ENCODE measurements around the gene FUT1.
"Not testable (repeated sequence)": the region's sequence is repeated elsewhere in the genome, so short reads cannot be mapped to it uniquely, and the experiment has no call there.

Gene FUT1

DNA sequence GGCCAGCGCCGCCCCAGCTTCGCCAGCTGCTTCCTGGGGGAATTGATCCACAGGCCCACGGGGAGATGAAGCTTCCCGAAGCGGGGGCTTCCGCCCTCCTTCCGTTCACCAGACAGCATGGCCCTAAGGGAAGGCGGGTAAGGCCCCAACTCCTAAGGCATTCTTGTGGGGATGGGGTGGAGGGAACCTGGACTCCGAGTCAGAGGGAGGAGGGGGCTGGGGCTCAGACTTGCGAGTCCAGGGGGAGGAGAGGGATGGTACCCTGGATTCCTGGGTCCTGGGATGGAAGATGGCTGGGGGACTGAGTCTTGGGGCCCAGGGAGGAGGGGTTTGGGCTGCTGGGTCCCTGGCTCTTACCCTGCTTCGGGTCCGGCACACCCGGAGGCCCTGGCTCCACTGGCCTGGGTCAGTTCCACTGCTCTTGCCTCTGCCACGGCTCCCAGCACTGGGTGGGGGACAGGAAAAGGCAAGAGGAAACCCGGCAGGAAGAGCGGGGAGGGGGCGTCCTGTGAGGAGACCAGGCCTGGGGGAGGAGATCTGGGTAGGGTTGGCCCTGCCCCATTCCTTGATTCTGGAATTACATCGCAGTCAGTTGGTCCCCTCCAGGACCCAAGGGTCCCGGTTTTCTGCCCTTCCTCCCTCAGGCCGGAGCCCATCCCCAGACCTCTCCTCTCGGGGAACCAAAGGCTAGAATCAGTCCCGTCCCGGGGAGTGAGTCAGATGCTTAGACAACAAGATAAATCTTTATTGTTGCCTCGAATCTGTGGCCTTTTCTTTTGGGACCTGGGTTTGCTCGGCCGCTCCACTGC, 12.1 kb downstream of the FUT1 start, which contains the start of gene RASIP1:
Gene RASIP1 (minus strand): TSS at position 447 of the 809 bp plus-strand sequence. CDS start 328 bp downstream, at position 119.
- DNase-seq = no peak

DNA sequence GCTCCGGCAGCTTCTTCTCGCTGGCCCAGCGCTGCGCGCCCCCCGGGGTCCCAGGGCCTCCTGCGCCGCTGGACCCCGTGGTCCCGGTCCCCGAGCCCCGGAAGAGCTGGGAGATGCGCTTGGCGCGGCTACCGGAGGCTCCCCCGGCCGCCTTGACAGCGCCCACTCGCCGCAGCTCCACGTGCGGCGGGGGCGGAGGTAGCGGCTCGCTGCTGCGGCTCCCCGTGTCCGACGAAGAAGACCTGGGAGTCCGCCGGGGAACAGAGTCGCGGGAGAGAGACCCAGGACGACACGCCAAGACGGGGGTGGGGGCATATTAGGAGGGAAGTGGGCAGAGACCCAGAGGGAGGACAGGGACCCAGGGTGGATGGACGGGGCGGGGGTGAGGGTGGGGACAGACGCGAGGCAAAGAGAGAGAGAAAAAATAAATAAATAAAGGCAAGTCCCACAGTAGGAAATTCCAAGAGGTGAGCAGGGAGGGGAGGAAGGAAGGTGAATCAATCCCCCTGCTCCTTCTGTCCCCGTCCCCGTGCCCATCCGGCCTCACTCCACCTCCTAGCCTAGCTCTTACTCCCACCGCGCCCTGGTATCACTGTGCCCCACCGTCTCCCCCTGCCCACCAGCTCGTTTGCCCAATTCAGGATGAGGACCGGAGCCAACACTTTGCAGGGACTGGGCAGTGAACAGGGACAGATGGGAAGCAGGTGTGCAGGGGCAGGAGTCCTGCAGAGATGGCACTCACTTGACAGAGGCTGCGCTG, 12.9 kb downstream of the FUT1 start:
- no peak for DNase-seq

DNA sequence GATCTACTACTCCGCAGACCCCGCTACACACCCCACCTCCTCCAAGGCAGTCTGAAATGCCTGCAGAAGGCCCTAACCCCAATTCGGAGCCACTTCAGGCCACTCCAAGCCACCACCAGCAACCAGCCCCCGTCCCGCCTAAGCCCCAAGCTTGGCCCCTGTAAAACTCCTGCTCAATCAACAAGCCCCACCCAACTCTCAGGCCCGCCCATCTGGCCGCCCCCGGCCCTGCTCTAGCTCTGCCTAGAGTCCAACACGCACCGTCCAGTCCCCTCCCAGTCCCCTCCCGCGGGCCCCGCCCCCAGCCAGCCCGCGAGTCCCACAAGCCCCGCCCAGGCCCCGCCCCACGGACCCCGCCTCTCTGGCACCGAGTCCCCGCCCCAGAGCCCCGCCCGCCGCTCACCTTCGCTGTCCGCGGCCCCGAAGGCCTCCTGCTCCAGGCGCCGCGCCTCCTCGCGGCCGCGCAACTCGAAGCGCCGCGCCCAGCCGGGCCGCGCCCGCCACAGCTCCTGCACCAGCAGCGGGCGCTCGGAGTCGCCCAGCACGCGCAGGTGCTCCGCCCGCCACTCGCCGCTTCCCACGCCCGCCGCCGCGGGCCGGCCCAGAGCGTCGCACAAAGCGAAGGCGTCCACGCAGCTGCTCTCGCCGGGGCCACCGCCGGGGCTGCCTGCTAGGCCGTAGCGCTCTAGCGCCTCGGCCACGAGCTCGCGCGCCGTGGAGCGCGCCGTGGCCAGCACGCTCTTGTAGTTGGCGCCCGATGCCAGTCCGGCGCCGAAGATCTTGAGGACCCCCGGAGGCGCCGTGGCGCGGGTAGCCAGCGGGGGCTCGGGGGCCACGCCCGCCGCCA, 13.7 kb downstream of the FUT1 start:
- DNase-seq = peak; percentile 60

DNA sequence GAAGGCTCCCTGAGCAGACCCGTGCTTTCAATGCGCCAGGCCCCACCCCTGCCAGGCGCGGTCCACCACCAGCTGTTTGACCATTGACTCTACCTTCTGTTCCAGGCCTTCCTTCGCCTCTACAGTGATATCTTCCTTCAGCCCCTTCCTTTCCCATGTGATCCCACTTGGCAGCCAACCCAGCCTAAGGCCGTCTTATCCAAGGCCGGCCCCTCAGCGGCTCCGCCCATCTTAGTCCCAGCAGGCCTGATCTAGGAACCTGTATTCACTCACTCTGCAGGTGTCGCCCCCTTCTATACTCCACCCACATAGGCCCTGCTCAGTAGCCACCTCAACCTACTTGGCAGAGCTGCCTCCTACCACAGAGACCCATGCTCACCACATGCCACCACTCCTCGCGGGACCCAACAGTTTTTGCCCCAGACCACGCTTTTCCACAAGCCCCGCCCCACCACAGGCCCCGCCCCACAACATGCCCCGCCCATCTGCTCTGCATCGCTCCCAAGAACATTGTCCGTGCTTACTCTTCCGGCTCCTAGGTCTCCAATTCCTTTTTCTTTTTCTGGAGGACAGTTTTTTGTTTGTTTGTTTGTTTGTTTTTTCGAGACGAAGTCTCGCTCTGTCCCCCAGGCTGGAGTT, 15.0 kb downstream of the FUT1 start:
- peak; percentile 17 for DNase-seq

DNA sequence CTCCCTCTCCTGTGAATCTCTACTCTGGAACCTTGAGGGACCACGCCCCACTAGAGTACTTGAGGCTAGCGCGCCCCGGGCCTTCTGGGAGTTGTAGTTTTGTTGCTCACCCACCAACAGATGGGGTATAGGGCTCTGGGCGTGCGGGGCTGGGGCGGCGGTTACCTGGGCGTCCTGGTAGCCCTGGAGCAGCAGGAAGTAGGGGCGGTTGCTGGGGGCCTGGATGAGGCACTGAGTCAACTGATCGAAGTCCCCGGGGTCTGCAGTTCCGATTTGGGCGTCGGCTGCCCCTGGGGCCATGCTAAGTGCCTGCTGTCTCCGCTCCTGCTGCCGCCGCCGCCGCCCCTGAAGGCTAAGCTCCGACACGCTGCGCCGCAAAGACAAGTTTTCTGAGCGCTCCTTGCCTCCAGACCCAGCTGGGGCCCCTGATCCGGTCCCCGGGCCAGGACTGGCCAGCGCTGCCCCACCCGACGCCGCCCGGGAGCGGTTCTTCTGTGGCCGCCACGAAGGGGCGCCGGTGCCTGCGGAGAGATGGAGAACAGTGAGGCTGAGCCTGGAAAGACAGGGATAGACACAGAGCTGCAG, 17.3 kb downstream of the FUT1 start:
- no peak for DNase-seq

DNA sequence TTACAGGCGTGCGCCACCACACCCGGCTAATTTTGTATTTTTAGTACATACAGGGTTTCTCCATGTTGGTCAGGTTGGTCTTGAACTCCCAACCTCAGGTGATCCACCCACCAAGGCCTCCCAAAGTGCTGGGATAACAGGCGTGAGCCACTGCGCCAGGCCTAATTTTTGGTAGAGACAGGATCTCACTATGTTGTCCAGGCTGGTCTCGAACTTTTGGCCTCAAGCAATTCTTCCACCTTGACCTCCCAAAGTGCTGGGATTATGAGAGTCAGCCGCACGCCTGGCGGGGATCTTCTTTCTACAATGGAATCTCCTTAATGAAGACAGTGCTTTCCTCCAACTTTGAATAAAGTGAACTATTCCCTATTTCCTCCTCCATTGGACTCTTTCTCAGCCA, 17.8 kb downstream of the FUT1 start:
- DNase-seq = no peak

DNA sequence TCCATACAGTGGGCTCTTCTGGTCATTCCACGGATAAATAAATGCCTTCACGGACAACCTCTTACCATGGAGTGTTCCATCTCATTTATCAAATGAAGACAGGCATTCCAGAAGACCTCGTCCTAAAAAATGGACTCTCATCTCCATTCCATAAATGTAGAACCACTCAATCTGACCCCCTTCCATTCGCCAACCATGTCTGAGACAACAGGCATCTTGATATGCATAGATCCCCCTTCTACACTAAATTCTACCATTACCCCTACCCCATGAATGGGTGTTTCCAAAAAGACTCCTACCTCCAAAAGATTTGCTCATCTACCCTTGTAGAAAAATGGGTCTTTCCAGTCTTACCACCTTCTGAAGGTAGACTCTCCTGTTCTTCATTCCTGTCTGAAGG, 21.0 kb downstream of the FUT1 start:
- DNase-seq = no peak

DNA sequence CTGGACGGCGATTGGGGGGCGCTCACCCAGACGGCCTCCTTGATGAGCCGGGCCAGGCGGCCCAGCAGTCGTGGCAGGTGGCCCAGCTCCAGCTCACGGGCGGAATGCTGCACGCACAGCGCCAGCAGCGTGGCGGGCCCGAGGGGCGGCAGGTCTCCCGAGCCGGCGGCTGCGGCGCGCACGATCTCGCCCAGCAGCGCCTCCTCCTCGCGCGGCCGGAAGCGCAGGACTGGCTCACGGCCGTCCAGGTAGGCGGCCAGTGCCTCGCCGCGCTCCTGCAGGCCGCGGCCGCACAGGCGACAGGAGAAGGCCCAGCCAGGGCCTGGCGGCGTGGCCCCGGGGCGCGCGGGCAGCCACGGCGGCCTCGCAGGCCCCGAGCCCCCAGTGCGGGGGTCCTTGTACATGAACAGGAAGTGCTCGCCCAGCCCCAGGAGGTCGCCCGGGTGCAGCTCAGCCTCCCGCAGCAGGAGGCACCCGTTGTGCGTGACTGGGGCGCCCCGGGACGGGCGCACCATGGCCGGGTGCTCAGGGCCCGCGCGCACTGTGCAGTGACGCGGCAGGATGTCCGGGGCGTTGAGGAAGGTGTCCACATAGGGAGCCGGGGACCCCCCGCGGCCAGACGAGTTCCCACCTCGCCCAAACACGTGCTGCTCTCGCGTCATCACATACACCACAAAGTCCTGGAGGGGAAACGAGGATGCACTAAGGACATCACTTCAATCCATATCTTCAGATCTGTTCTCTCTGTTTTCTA, 23.4 kb downstream of the FUT1 start:
- DNase-seq = no peak

DNA sequence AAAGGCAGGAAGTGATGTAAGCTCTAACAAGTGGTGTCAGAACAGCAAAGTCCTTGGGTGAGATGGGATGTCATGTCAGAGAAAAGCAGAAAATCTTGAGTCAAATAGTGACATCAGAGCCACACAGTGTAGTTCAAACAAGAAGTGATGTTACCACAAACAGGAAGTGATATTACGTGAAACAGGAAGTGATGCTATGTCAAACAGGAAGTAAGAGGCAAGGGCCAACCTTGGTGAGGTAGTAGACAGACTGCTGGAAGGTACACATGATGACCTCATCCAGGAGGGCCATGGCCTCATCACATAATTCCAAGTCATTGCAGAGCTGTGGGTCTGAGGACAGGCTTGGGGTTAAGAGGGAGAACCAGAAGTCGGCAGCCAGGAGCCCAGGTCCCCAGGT, 25.9 kb downstream of the FUT1 start:
- no peak for DNase-seq

DNA sequence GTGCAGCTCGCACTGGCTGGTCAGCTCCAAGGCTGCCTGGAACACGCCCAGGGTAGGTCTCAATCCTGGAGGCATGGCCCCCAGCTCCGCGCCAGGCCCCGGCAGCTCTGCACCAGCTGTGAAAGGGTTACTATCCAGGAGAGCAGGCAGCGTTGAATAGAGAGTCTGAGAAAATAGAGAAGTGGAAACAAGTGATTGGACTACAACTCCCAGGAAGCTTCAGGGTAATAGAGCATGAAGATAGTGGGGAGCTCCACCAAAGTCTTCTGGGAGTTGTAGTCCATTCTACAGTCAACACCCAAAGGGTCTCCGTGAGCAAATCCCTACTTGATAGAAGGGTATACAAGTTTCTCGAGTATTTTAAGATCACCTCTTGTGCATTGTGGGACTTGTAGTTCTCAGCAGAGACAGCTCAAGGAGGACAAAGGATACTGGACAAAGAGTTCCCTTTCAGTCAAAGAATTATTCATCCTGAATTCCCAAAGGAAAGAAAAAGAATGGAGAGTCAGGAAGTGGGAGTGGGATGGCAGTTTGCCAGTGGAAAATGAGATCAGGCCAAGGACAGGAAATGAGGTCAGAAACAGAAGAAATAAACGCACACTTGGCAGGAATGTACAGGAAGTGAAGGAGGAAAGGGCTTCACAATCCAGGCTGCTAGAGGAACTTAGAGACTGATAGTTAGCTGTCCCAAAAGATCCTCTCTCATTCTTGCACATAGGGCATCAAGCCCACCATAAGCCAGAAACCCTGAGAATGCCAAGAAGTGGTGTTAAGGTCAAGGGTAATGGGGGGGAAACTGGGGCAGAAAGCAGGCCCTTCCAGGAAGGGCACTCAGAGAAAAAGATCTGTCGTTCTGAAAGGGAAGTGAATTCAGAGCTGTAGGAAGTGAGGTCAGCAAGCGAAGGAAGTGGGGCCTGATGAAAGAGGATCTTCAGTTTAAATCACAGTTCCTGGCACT, 27.4 kb downstream of the FUT1 start:
- peak; percentile 96 for DNase-seq

DNA sequence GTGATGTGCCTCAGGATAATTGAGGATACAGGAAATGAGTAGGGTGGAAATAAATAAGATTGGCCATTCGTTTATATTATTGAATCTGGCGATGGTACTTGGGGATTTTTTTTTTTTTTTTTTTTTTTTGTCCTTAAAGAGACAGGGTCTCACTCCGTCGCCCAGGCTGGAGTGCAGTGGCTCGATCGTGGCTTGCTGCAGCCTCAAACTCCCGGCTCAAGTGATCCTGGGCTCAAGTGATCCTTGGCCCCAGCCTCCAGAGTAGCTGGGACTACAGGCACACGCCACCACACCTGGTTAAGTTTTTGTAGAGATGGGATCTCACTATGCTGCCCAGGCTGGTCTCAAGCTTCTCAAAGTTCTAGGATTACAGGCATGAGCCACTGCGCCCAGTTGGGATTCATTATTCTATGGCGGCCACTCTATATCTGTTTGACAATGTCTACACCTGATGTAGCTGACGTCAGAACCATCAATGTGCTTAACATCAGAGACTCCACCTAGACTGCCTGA, 30.2 kb downstream of the FUT1 start:
- no peak for DNase-seq

DNA sequence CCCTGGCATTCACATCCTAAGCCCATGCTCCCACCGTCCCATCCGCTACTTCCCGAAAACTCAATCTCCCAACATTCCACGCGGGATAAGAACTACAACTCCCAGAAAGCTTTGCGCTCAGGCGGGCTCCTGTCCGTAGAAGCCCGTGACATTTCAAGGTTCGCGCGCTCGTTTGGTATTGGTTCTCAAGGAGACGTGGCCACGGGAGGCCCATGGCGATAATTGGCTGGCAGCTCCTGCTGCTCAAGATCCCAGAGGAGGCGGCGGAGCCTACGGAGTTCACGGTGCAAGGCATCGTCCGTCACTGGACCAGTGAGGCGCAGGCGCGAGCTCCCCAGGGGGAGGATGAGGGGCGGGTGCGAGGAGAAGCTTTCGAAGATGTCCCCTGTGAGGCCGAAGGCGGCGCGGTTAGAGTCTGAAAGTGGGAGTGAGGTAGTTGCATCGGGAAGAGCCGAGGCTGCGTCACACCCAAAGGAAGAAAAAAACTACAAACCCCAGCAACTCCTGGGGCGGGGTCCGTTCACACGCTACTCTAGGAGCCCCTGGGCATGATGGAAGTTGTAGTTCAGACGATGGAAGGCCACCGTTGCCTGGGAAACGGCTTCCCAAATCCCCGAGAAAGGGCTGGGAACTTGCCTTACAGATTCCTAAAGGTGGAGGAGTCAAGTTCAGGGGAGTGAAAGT, 31.7 kb downstream of the FUT1 start:
- DNase-seq = peak; percentile 95

DNA sequence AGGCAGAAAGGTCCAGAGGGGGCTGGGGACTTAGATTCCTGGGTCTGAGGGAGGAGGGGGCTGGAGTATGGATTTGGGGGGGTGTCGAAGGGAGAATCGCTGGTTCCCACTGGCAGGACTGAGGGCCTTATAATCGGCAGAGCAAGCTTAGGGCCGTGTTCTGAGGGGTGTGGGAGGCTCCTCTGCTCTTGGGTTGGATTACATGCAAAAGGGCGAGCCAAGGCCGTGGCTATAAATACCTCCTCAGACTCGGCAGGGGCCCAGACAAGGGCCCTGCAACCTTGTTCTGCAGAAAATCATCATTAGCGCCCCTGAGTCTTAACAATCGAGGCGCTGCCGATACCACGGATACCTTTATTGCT, 32.2 kb downstream of the FUT1 start:
- no peak for DNase-seq

DNA sequence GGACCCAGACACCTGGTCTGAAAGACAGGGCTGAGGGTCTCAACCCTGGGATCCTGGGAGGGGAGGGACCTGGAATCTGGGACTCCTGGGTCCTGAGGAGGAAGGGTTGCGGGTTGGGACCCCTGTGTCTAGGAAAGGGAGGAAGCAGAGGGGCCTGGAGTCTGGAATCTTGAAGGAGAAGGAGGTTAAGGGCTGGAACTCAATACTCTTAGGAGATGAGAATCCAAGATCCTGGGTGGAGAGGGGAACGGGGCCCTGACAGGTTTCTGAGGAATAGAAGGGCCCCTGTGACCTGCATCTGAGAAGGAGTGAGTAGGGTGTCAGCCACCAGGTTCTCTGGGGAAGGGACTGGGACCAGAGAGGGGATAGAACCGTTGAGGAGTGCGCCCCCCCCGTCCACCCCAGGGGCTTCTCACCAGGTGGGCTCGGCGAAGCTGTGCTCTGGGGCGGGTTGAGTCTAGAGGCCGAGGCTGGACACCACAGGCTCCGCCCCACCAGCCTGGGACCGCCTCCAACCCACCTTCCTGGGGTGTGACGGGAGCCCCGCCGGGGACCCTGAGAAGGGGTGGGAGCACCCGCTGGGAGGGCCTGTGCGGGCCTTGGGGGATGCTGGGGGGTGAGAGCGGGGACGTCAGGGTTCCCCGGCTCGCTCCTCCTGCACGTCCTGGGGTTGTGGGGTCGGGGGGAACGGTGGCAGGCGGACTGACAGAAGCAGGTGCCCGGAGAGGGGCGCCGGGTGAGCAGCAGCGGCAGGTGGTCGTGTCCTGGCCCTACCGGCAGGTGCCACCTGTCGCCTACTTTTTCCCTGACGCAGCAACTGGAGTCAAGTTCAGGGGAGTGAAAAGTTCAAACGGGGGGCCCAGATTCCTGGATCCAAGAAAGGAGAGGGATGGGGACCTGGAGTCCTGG, 32.9 kb downstream of the FUT1 start, which contains the start of gene MAMSTR:
Gene MAMSTR (minus strand): TSS at position 463 of the 909 bp plus-strand sequence. CDS start 694 bp downstream, outside the sequence.
- DNase-seq = no peak

DNA sequence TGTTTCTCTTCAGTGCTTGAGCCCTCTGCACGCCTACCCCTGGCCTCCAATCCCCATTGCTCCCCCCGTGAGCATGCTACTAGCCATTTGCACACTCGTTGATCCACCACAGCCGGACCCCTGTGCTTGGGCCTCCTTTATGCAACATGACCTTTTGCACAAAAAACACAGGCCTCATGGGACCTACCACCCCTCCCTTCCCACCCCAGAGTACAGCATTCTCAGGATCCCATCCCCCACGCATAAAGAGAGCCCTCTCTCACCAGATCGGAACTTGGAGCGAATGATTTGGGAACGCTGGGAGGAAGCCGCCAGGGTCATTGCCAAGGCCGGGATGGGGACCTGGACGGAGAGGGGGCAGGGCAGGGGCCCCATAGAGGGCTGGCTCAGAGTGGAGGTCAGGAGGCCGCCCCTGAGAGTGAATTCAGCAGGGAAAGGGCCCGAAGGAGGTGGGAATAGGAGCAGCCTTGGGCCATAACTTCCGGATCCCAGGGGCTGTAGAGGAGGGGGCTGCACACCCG, 33.7 kb downstream of the FUT1 start:
- DNase-seq = no peak

DNA sequence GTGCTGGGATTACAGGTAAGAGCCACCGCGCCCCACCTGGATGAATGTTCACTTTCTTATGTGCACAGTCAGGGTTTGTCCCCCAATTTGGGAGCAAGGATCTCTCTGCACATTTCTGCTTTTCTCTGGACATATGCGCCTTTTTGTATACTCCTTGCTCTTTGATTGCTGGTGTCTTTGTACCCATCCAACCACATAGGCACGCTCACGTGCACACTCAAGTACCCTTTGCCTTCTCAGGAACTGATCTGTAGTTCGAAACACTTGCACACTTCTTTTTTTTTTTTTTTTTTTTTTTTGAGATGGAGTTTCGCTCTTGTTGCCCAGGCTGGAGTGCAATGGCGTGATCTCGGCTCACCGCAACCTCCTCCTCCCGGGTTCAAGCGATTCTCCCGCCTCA, 34.3 kb downstream of the FUT1 start:
- not testable (repeated sequence) for DNase-seq

DNA sequence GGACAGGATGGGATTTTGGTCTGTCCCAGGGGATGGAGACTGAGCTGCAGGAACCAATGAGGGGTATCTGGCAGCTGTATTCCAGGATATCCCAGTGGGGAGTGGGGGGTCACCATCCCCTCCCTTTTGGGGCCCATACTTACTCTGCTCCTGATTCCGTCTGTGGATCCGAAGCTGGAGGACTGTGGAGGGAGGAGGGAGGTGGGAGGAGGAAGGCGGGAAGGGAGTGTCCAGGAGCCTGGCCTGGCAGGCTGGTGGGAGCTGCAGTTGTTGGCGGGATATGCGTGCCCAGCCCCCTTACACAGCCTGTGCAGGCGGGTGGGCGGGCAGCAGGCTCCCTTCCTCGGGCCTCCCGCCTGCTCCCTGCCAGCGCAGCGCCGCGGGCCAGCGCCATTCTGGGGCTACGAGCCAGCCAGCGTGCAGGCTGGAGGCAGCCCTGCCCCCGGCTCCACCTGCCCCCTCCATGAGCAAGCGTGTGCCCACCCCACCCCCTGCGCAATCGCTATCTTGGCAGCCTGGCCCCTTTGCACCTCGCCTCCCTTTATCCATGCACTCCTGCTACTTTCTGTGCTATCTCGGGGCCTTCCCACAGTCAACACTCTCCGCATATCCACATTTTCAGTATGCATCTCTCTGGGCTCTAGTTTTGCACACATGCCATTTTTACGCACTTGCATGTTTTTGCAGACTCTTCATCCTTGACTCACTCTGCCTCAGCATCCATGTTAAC, 35.7 kb downstream of the FUT1 start:
- no peak for DNase-seq

Data from NCI-H2029 treated with DMSO at 0.1 percent for 48 hours (cell line).